ENCODE results near the gene PLA2G7.

PLA2G7 gene

GRCh38 chr6:46687619-46688097, 47.5 kb downstream of the PLA2G7 start, which contains the start of gene TDRD6:
TSS of gene TDRD6 (plus strand) at chr6:46687885. CDS start at chr6:46688129, 244 bp downstream.
- Histone ChIP-seq H3K9me3 (ENCODE audit: low read length) (no peaks in the 10 kb centered on the region), H3K36me3 (ENCODE audit: insufficient read depth, low read length) (no peaks in the 10 kb centered on the region), H3K4me3 (ENCODE audit: low read depth in 1 of 2, low read length in 2 of 2) (no peak within 1 kb of the TSS), H3K27ac (ENCODE audit: low read depth, low read length) (no peak within 1 kb of the TSS), H3K9ac (ENCODE audit: low read length) (no peak within 1 kb of the TSS), H3K4me1 (ENCODE audit: insufficient read depth, low read length) (no peaks in the 10 kb centered on the region), H3K27me3 (ENCODE audit: control insufficient read depth in 1 of 2, insufficient read depth in 2 of 2, low read length in 2 of 2) (no peaks in the 10 kb centered on the region)

GRCh38 chr6:46684771-46685170, 50.4 kb downstream of the PLA2G7 start:
- Histone ChIP-seq H3K9ac (ENCODE audit: low read length) (no peak overlapping the region), H3K9me3 (ENCODE audit: low read length) (no peaks in the 10 kb centered on the region), H3K27me3 (ENCODE audit: control insufficient read depth in 1 of 2, insufficient read depth in 2 of 2, low read length in 2 of 2) (no peaks in the 10 kb centered on the region), H3K4me3 (ENCODE audit: low read depth in 1 of 2, low read length in 2 of 2) (no peak overlapping the region), H3K36me3 (ENCODE audit: insufficient read depth, low read length) (no peaks in the 10 kb centered on the region), H3K4me1 (ENCODE audit: insufficient read depth, low read length) (no peaks in the 10 kb centered on the region), H3K27ac (ENCODE audit: low read depth, low read length) (no peak overlapping the region)

GRCh38 chr6:46677314-46677654, 57.9 kb downstream of the PLA2G7 start:
- Histone ChIP-seq H3K27ac (ENCODE audit: low read depth, low read length) (no peak overlapping the region), H3K27me3 (ENCODE audit: control insufficient read depth in 1 of 2, insufficient read depth in 2 of 2, low read length in 2 of 2) (no peaks in the 10 kb centered on the region), H3K4me1 (ENCODE audit: insufficient read depth, low read length) (no peaks in the 10 kb centered on the region), H3K4me3 (ENCODE audit: low read depth in 1 of 2, low read length in 2 of 2) (no peak overlapping the region), H3K9ac (ENCODE audit: low read length) (no peak overlapping the region), H3K9me3 (ENCODE audit: low read length) (no peaks in the 10 kb centered on the region), H3K36me3 (ENCODE audit: insufficient read depth, low read length) (peaks cover 25% of the 10 kb centered on the region)

GRCh38 chr6:46676604-46677313, 58.4 kb downstream of the PLA2G7 start:
- no peaks in the 10 kb centered on the region for H3K27me3 ChIP-seq (ENCODE audit: control insufficient read depth in 1 of 2, insufficient read depth in 2 of 2, low read length in 2 of 2)
- H3K9me3 ChIP-seq (ENCODE audit: low read length), result no peaks in the 10 kb centered on the region
- peaks cover 25% of the 10 kb centered on the region for H3K36me3 ChIP-seq (ENCODE audit: insufficient read depth, low read length)
- H3K9ac ChIP-seq (ENCODE audit: low read length), result no peak overlapping the region
- no peak overlapping the region for H3K4me3 ChIP-seq (ENCODE audit: low read depth in 1 of 2, low read length in 2 of 2)
- no peaks in the 10 kb centered on the region for H3K4me1 ChIP-seq (ENCODE audit: insufficient read depth, low read length)
- H3K27ac ChIP-seq (ENCODE audit: low read depth, low read length), result no peak overlapping the region

GRCh38 chr6:46674410-46674809, 60.8 kb downstream of the PLA2G7 start:
- no peaks in the 10 kb centered on the region for H3K9me3 ChIP-seq (ENCODE audit: low read length)
- H3K27me3 ChIP-seq (ENCODE audit: control insufficient read depth in 1 of 2, insufficient read depth in 2 of 2, low read length in 2 of 2), result no peaks in the 10 kb centered on the region
- no peak overlapping the region for H3K4me3 ChIP-seq (ENCODE audit: low read depth in 1 of 2, low read length in 2 of 2)
- no peaks in the 10 kb centered on the region for H3K4me1 ChIP-seq (ENCODE audit: insufficient read depth, low read length)
- H3K9ac ChIP-seq (ENCODE audit: low read length), result no peak overlapping the region
- H3K36me3 ChIP-seq (ENCODE audit: insufficient read depth, low read length), result peaks cover 32% of the 10 kb centered on the region
- no peak overlapping the region for H3K27ac ChIP-seq (ENCODE audit: low read depth, low read length)

GRCh38 chr6:46667377-46667776, 67.8 kb downstream of the PLA2G7 start:
- Histone ChIP-seq H3K27ac (ENCODE audit: low read depth, low read length) (no peak overlapping the region), H3K27me3 (ENCODE audit: control insufficient read depth in 1 of 2, insufficient read depth in 2 of 2, low read length in 2 of 2) (no peaks in the 10 kb centered on the region)

GRCh38 chr6:46661483-46661882, 73.7 kb downstream of the PLA2G7 start:
- Histone ChIP-seq H3K9me3 (ENCODE audit: low read length) (no peaks in the 10 kb centered on the region), H3K4me1 (ENCODE audit: insufficient read depth, low read length) (no peaks in the 10 kb centered on the region), H3K4me3 (ENCODE audit: low read depth in 1 of 2, low read length in 2 of 2) (no peak overlapping the region), H3K27ac (ENCODE audit: low read depth, low read length) (no peak overlapping the region), H3K27me3 (ENCODE audit: control insufficient read depth in 1 of 2, insufficient read depth in 2 of 2, low read length in 2 of 2) (no peaks in the 10 kb centered on the region), H3K36me3 (ENCODE audit: insufficient read depth, low read length) (peaks cover 13% of the 10 kb centered on the region), H3K9ac (ENCODE audit: low read length) (no peak overlapping the region)

More at GRCh38 chr6:46667377-46667776, 67.8 kb downstream of the PLA2G7 start:
- Histone ChIP-seq H3K36me3 (ENCODE audit: insufficient read depth, low read length) (peaks cover 13% of the 10 kb centered on the region), H3K9me3 (ENCODE audit: low read length) (no peaks in the 10 kb centered on the region), H3K9ac (ENCODE audit: low read length) (no peak overlapping the region), H3K4me3 (ENCODE audit: low read depth in 1 of 2, low read length in 2 of 2) (no peak overlapping the region), H3K4me1 (ENCODE audit: insufficient read depth, low read length) (no peaks in the 10 kb centered on the region)

GRCh38 chr6:46657642-46658041, 77.5 kb downstream of the PLA2G7 start:
- Histone ChIP-seq H3K27ac (ENCODE audit: low read depth, low read length) (no peak overlapping the region), H3K4me3 (ENCODE audit: low read depth in 1 of 2, low read length in 2 of 2) (no peak overlapping the region), H3K9me3 (ENCODE audit: low read length) (no peaks in the 10 kb centered on the region), H3K36me3 (ENCODE audit: insufficient read depth, low read length) (peaks cover 13% of the 10 kb centered on the region), H3K27me3 (ENCODE audit: control insufficient read depth in 1 of 2, insufficient read depth in 2 of 2, low read length in 2 of 2) (no peaks in the 10 kb centered on the region), H3K9ac (ENCODE audit: low read length) (no peak overlapping the region), H3K4me1 (ENCODE audit: insufficient read depth, low read length) (peaks cover 9% of the 10 kb centered on the region)

GRCh38 chr6:46655803-46656202, 79.4 kb downstream of the PLA2G7 start:
- Histone ChIP-seq H3K36me3 (ENCODE audit: insufficient read depth, low read length) (peaks cover 13% of the 10 kb centered on the region), H3K27me3 (ENCODE audit: control insufficient read depth in 1 of 2, insufficient read depth in 2 of 2, low read length in 2 of 2) (no peaks in the 10 kb centered on the region), H3K4me3 (ENCODE audit: low read depth in 1 of 2, low read length in 2 of 2) (no peak overlapping the region), H3K9ac (ENCODE audit: low read length) (no peak overlapping the region), H3K9me3 (ENCODE audit: low read length) (no peaks in the 10 kb centered on the region), H3K4me1 (ENCODE audit: insufficient read depth, low read length) (peaks cover 14% of the 10 kb centered on the region), H3K27ac (ENCODE audit: low read depth, low read length) (no peak overlapping the region)

All from muscle layer of colon (tissue), 2 donors.